ENCODE measurements around the gene ALKAL2. TPM values are rescaled to one million over a fixed set of nuclear protein-coding genes. Genes with fewer than 3 reads are reported as not detected.

The ALKAL2 gene
- total and polyA plus RNA-seq, 9 of the 15 experiments (the other 6 are each of a cell fraction or from before 2014, with no cell fraction given), result not detected

DNA sequence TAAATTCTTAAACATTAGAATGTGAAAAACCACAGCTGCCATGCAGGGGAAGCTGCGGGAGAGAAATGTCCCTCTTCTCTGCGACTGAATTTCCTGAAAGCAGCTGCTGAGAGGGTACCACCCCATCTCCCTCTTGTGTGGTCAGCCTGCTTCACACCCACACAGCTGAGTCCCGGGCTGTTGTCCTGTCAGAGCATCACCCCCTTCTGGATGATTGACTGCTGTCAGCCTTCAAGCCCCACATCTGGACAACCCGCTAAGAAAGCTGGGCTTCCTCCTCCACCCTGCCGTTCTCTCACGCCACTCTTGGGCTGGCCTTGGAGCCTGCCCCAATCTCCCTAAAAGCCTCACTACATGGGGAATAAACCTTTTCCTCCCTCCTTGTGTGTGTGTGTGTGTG, 50.0 kb downstream of the ALKAL2 start (continued):
- TF ChIP-seq, protein P1, sequence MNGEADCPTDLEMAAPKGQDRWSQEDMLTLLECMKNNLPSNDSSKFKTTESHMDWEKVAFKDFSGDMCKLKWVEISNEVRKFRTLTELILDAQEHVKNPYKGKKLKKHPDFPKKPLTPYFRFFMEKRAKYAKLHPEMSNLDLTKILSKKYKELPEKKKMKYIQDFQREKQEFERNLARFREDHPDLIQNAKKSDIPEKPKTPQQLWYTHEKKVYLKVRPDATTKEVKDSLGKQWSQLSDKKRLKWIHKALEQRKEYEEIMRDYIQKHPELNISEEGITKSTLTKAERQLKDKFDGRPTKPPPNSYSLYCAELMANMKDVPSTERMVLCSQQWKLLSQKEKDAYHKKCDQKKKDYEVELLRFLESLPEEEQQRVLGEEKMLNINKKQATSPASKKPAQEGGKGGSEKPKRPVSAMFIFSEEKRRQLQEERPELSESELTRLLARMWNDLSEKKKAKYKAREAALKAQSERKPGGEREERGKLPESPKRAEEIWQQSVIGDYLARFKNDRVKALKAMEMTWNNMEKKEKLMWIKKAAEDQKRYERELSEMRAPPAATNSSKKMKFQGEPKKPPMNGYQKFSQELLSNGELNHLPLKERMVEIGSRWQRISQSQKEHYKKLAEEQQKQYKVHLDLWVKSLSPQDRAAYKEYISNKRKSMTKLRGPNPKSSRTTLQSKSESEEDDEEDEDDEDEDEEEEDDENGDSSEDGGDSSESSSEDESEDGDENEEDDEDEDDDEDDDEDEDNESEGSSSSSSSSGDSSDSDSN (IDR thresholded peaks at IDR 0.05; ENCODE audit: borderline replicate concordance in 1 of 2, low read depth in 2 of 2, low read length in 2 of 2), result no peak
- TF ChIP-seq MTA2 (IDR thresholded peaks at IDR 0.05; ENCODE audit: low read depth) (no peak), CBX2 (IDR thresholded peaks at IDR 0.05; ENCODE audit: insufficient read depth, low read length, poor library complexity, severe bottlenecking) (no peak), RB1 (IDR thresholded peaks at IDR 0.05; ENCODE audit: low read depth) (no peak), SIX5 (IDR thresholded peaks at IDR 0.05; ENCODE audit: borderline replicate concordance in 1 of 2, insufficient read depth in 1 of 2, low read depth in 1 of 2, low read length in 2 of 2) (no peak), MYBL2 (IDR thresholded peaks at IDR 0.05; ENCODE audit: low read depth) (no peak), MYBL2 (CRISPR knock-in tag; IDR thresholded peaks at IDR 0.05; ENCODE audit: borderline replicate concordance) (no peak), ZNF644 (tag; IDR thresholded peaks at IDR 0.05; ENCODE audit: low read depth) (no peak), HNRNPK (IDR thresholded peaks at IDR 0.05; ENCODE audit: low read depth, low read length, poor library complexity, severe bottlenecking) (no peak), TAL1 (IDR thresholded peaks at IDR 0.05) (no peak), PURB (CRISPR knock-in tag; IDR thresholded peaks at IDR 0.05; ENCODE audit: low read depth) (no peak), ZNF197 (CRISPR knock-in tag; IDR thresholded peaks at IDR 0.05; ENCODE audit: low read depth) (no peak)
- TF ChIP-seq, protein P2, sequence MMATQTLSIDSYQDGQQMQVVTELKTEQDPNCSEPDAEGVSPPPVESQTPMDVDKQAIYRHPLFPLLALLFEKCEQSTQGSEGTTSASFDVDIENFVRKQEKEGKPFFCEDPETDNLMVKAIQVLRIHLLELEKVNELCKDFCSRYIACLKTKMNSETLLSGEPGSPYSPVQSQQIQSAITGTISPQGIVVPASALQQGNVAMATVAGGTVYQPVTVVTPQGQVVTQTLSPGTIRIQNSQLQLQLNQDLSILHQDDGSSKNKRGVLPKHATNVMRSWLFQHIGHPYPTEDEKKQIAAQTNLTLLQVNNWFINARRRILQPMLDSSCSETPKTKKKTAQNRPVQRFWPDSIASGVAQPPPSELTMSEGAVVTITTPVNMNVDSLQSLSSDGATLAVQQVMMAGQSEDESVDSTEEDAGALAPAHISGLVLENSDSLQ (IDR thresholded peaks at IDR 0.05), result peak; percentile 81
- TF ChIP-seq, protein P3, sequence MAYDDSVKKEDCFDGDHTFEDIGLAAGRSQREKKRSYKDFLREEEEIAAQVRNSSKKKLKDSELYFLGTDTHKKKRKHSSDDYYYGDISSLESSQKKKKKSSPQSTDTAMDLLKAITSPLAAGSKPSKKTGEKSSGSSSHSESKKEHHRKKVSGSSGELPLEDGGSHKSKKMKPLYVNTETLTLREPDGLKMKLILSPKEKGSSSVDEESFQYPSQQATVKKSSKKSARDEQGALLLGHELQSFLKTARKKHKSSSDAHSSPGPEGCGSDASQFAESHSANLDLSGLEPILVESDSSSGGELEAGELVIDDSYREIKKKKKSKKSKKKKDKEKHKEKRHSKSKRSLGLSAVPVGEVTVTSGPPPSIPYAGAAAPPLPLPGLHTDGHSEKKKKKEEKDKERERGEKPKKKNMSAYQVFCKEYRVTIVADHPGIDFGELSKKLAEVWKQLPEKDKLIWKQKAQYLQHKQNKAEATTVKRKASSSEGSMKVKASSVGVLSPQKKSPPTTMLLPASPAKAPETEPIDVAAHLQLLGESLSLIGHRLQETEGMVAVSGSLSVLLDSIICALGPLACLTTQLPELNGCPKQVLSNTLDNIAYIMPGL (CRISPR knock-in tag; IDR thresholded peaks at IDR 0.05), result no peak
- TF ChIP-seq, protein P4, sequence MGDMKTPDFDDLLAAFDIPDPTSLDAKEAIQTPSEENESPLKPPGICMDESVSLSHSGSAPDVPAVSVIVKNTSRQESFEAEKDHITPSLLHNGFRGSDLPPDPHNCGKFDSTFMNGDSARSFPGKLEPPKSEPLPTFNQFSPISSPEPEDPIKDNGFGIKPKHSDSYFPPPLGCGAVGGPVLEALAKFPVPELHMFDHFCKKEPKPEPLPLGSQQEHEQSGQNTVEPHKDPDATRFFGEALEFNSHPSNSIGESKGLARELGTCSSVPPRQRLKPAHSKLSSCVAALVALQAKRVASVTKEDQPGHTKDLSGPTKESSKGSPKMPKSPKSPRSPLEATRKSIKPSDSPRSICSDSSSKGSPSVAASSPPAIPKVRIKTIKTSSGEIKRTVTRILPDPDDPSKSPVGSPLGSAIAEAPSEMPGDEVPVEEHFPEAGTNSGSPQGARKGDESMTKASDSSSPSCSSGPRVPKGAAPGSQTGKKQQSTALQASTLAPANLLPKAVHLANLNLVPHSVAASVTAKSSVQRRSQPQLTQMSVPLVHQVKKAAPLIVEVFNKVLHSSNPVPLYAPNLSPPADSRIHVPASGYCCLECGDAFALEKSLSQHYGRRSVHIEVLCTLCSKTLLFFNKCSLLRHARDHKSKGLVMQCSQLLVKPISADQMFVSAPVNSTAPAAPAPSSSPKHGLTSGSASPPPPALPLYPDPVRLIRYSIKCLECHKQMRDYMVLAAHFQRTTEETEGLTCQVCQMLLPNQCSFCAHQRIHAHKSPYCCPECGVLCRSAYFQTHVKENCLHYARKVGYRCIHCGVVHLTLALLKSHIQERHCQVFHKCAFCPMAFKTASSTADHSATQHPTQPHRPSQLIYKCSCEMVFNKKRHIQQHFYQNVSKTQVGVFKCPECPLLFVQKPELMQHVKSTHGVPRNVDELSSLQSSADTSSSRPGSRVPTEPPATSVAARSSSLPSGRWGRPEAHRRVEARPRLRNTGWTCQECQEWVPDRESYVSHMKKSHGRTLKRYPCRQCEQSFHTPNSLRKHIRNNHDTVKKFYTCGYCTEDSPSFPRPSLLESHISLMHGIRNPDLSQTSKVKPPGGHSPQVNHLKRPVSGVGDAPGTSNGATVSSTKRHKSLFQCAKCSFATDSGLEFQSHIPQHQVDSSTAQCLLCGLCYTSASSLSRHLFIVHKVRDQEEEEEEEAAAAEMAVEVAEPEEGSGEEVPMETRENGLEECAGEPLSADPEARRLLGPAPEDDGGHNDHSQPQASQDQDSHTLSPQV (IDR thresholded peaks at IDR 0.05), result no peak
- TF ChIP-seq, protein P5, sequence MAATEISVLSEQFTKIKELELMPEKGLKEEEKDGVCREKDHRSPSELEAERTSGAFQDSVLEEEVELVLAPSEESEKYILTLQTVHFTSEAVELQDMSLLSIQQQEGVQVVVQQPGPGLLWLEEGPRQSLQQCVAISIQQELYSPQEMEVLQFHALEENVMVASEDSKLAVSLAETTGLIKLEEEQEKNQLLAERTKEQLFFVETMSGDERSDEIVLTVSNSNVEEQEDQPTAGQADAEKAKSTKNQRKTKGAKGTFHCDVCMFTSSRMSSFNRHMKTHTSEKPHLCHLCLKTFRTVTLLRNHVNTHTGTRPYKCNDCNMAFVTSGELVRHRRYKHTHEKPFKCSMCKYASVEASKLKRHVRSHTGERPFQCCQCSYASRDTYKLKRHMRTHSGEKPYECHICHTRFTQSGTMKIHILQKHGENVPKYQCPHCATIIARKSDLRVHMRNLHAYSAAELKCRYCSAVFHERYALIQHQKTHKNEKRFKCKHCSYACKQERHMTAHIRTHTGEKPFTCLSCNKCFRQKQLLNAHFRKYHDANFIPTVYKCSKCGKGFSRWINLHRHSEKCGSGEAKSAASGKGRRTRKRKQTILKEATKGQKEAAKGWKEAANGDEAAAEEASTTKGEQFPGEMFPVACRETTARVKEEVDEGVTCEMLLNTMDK (IDR thresholded peaks at IDR 0.05; ENCODE audit: borderline replicate concordance, insufficient read depth, low read depth, low read length, poor library complexity, severe bottlenecking), result no peak
